SJCRH30 (cell line): ENCODE data around the gene PSEN2. TPM values are rescaled to one million over a fixed set of nuclear protein-coding genes. Genes with fewer than 3 reads are reported as not detected.
"Not testable (repeated sequence)": the region's sequence is repeated elsewhere in the genome, so short reads cannot be mapped to it uniquely, and the experiment has no call there.

ENCODE experiments used
- DNase-seq, 2 experiments: peaks; one replicate each; pipeline ENCODE4 v3.0.0-alpha.2; 2015 to 2020
- H3K27ac ChIP-seq: fragments of 250-450 bp; sonication (Bioruptor Pico); 2 replicates; pipeline ENCODE4 v1.5.1; 2020; ENCODE audit warnings: mild to moderate bottlenecking, moderate library complexity
- H3K27me3 ChIP-seq: fragments of 250-450 bp; sonication (Bioruptor Pico); 2 replicates; pipeline ENCODE4 v1.5.1; 2020; ENCODE audit warnings: mild to moderate bottlenecking, moderate library complexity
- H3K36me3 ChIP-seq: fragments of 250-450 bp; sonication (Bioruptor Pico); 2 replicates; pipeline ENCODE4 v1.5.1; 2020; ENCODE audit warnings: mild to moderate bottlenecking, moderate library complexity
- H3K4me1 ChIP-seq: fragments of 250-450 bp; sonication (Bioruptor Pico); 2 replicates; pipeline ENCODE4 v1.5.1; 2020; ENCODE audit warnings: mild to moderate bottlenecking, moderate library complexity
- H3K4me3 ChIP-seq: fragments of 250-450 bp; sonication (Bioruptor Pico); 2 replicates; pipeline ENCODE4 v1.5.1; 2020; ENCODE audit warnings: mild to moderate bottlenecking, moderate library complexity
- H3K9me3 ChIP-seq: fragments of 250-450 bp; sonication (Bioruptor Pico); replicated peaks from 2 replicates; pipeline ENCODE4 v1.5.1; 2020; ENCODE audit warnings: mild to moderate bottlenecking, moderate library complexity
- total RNA-seq: library from RNA; depleted of rRNA; stranded (reverse); fragments of >200 nt; shearing (Covaris generic); gene quantifications from 2 replicates; pipeline ENCODE4 v1.2.3, GENCODE V29; 2014; rRNA removed

Gene PSEN2
- 41.4 and 45.2 TPM in 2 replicates for total RNA-seq

DNA sequence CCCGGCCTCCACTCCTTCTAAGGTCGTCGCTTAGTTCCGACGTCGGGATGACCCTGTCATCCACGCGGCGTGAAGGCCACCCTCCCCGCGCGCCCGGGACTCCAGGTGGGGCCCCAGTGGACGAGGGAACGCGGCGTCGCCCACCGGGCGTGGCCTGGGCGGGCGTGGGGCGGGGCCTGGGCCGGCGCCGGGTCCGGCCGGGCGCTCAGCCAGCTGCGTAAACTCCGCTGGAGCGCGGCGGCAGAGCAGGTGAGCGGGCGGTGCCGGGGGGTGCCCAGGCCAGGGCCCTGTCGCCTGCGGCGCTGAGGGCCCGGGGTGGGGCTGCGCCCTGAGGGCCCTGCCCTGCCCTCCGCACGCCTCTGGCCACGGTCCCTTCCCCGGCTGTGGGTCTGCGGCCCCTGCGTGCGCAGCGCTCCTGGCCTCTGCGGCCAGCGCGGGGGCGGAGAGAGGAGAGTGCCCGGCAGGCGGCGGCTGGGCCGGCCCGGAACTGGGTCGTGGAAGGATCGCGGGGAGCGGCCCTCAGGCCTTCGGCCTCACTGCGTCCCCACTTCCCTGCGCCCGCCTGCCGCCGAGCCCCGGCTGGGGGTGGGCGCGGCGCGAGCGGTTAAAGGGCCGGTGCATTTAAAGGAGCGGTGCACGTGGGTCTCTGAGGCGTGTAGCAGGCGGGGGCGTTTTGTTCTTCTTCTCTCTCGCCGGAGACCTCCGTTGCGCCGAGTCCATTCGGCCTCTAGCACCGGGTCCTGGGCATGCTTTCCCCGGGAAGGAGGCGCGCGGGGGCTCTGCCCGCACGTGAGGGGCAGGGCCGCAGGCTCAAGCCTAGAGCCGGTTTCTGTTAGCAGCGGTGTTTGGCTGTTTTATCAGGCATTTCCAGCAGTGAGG lies at the start of gene PSEN2:
Gene PSEN2, plus strand, starts transcription at position 216 of the 879 bp plus-strand sequence. CDS start 11,292 bp downstream, outside the sequence.
- H3K4me3 ChIP-seq, result peak within 1 kb of the TSS; percentile 80
- peak; percentile 81 to 86 for DNase-seq
- H3K27ac ChIP-seq, result peak within 1 kb of the TSS; percentile 67
- H3K9me3 ChIP-seq, result no peaks in the 10 kb centered on the region
- H3K4me1 ChIP-seq, result peaks cover 25% of the 10 kb centered on the region
- H3K27me3 ChIP-seq, result no peaks in the 10 kb centered on the region
- H3K36me3 ChIP-seq, result no peaks in the 10 kb centered on the region

DNA sequence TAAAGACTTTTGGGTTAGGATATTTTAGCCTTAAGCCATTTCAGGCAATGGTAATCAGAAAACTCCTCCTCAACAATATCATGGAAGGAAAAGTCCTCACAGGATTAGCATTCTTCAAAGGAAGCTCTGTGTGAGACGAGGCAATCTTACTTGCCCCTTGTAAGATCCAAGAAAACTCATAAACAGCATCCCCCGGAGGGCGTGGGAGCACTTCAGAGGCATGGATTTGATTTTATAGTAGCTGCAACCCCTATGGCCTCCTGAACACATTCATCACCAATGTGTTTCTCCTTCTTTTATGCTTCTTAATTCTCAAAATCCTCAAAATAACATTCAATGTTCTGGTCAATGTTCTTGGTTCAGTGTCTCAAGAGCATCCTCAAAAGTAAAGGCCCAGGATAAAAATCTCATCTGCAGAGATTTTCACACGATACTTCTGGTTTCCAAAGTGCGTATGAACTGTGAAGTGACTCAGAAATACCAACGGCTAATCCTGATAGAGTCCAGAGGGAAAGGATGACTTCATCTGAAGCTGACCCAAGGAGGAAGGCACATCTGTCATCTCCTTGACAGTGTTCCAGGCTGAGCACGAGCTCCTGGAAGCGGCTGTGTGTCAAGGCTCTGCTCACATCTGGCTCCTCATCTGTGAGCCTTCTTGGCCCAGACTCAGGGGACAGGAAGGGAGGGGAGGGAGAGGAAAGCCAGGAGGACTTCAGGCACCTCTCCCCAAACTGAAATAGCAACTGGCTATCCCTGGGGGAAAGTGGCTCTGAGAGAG lies 49.3 kb upstream of the PSEN2 start:
- H3K27me3 ChIP-seq, result no peaks in the 10 kb centered on the region
- H3K27ac ChIP-seq, result peak overlapping the region; percentile 94
- DNase-seq, result peak; percentile 82 to 90
- H3K4me3 ChIP-seq, result no peak overlapping the region
- no peaks in the 10 kb centered on the region for H3K36me3 ChIP-seq
- peaks cover 30% of the 10 kb centered on the region for H3K4me1 ChIP-seq
- no peaks in the 10 kb centered on the region; the same call in 1 of the 2 replicates for H3K9me3 ChIP-seq

GRCh38 chr1:226821719-226822085 lies 48.7 kb upstream of the PSEN2 start:
- Histone ChIP-seq H3K9me3 (no peaks in the 10 kb centered on the region; the same call in 1 of the 2 replicates), H3K4me1 (peaks cover 31% of the 10 kb centered on the region), H3K27me3 (no peaks in the 10 kb centered on the region), H3K36me3 (no peaks in the 10 kb centered on the region), H3K4me3 (no peak overlapping the region), H3K27ac (peak overlapping the region; percentile 94)
- peak; percentile 66 to 87 for DNase-seq

DNA sequence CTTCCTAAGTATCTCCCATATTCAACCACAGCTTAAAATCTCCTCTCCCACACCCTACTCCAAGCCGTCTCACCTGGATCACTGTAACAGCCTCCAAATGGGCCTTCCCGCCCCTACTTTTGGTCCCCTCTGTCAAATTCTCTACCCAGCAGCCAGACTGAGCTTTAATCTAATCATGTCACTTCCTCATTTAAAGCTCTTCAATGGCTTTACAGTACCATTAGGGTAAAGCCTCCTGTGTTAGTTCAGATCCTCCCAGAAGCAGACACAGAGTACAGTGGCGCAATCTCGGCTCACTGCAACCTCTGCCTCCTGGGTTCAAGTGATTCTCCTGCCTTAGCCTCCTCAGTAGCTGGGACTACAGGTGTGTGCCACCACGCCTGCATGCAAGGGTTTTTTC lies 46.8 kb upstream of the PSEN2 start:
- Histone ChIP-seq H3K4me3 (no peak overlapping the region), H3K9me3 (no peaks in the 10 kb centered on the region), H3K36me3 (no peaks in the 10 kb centered on the region), H3K4me1 (peaks cover 44% of the 10 kb centered on the region), H3K27ac (no peak overlapping the region), H3K27me3 (no peaks in the 10 kb centered on the region)
- DNase-seq, result no peak

DNA sequence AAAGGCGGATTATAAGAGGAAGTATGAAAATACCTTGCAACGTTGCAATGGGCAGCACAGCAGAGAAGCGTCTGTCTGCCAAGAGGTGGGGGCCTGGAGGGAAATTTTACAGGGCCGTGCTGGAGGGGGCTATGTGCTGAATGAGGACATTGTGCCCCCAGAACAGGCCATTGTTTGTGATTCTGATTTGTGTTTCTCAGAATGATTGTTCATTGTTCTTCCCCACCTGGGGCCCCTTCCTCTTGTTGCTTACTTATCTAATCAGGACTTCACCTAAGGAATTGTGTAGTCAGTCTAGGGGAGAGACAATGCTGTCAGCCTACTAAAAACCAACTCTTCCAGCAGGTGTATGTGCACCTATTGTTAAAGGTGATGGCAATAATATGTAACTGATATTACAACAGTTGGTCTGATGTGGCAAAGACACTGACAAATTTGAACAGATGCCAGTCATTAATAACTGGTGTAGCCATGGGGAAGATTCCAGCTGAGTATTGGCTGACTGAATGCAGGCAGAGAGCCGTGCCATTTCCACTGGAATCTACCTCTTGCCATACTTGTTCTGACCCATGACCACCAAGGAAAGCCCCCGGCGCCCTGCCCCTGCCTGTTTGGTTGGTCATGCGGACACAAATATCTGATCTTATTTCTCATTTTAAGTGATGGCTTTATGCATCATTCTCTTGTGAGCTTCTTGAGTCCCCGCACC lies 45.2 kb upstream of the PSEN2 start:
- H3K4me1 ChIP-seq, result peaks cover 42% of the 10 kb centered on the region
- DNase-seq, result peak in 1 of 2 experiments; percentile 45
- H3K27me3 ChIP-seq, result no peaks in the 10 kb centered on the region

GRCh38 chr1:226825746-226826100 lies 44.7 kb upstream of the PSEN2 start:
- Histone ChIP-seq H3K27me3 (no peaks in the 10 kb centered on the region), H3K9me3 (no peaks in the 10 kb centered on the region), H3K36me3 (no peaks in the 10 kb centered on the region), H3K27ac (no peak overlapping the region), H3K4me3 (no peak overlapping the region), H3K4me1 (peaks cover 36% of the 10 kb centered on the region)
- no peak for DNase-seq

More for the DNA sequence above, 45.2 kb upstream of the PSEN2 start:
- Histone ChIP-seq H3K27ac (no peak overlapping the region), H3K9me3 (no peaks in the 10 kb centered on the region), H3K4me3 (no peak overlapping the region), H3K36me3 (no peaks in the 10 kb centered on the region)

- Histone ChIP-seq H3K27ac (peak overlapping the region; percentile 88), H3K36me3 (no peaks in the 10 kb centered on the region), H3K4me1 (peaks cover 27% of the 10 kb centered on the region), H3K27me3 (no peaks in the 10 kb centered on the region), H3K9me3 (no peaks in the 10 kb centered on the region), H3K4me3 (no peak overlapping the region)
- peak; percentile 19 to 36 for DNase-seq
Measured at GRCh38 chr1:226826479-226827261, 43.7 kb upstream of the PSEN2 start.

- H3K4me3 ChIP-seq, result peak overlapping the region; percentile 53
- H3K27ac ChIP-seq, result peak overlapping the region; percentile 88
- H3K27me3 ChIP-seq, result no peaks in the 10 kb centered on the region
- H3K9me3 ChIP-seq, result no peaks in the 10 kb centered on the region
- peaks cover 21% of the 10 kb centered on the region for H3K4me1 ChIP-seq
- peak; percentile 87 for DNase-seq
- H3K36me3 ChIP-seq, result no peaks in the 10 kb centered on the region
Measured at GRCh38 chr1:226827458-226827857, 43.0 kb upstream of the PSEN2 start.

DNA sequence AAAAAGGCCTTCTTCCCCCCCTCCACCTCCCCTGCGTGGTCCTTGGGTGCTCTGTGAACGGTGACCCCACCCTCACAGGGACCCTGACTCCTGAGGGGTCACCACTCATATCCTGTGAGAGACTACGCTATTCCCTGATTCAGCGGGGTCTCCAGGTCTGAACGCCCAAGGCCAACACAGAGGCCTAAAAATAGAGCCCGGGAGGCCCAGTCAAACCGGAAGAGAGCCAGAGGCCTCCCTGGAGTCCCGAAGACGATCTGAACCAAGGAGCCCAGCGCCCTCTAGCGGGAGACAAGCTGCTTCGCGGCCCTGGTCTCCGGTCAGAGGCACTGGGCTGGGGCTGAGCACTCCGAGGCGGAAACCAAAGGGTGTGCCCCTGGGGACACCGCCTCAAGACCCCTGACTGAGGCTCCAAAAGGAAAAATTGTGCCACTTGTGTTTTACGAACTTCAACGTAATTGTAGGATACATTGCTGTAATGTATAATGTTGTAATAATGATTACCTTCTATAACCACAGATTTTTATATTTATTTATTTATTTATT lies 42.4 kb upstream of the PSEN2 start:
- H3K4me3 ChIP-seq, result peak overlapping the region; percentile 53
- no peaks in the 10 kb centered on the region for H3K27me3 ChIP-seq
- H3K9me3 ChIP-seq, result no peaks in the 10 kb centered on the region; the same call in 1 of the 2 replicates
- H3K4me1 ChIP-seq, result peaks cover 21% of the 10 kb centered on the region
- DNase-seq, result peak; percentile 98 to 100
- H3K27ac ChIP-seq, result peak overlapping the region; percentile 88
- H3K36me3 ChIP-seq, result no peaks in the 10 kb centered on the region; the same call in 1 of the 2 replicates

DNA sequence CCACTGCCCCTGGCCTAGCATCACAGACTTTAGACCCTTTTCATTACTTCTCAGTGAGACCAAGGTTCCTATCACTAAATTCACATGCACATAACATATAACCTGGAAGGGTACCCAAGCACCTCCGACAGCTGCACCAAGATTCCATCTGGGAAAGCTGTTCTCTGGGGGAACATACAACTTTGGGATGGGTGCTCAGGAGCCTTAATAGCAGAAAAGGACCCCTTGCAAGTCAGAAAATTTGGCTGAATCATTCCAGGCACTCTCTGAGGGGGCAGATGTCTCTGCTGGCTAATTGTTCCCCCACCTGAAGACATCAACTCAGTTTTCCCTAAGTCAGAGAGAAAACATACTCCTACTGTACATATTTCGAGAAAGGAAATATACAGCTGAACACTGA lies 41.3 kb upstream of the PSEN2 start:
- H3K27me3 ChIP-seq, result no peaks in the 10 kb centered on the region
- H3K4me1 ChIP-seq, result peaks cover 21% of the 10 kb centered on the region
- no peaks in the 10 kb centered on the region; the same call in 1 of the 2 replicates for H3K36me3 ChIP-seq
- no peaks in the 10 kb centered on the region; the same call in 1 of the 2 replicates for H3K9me3 ChIP-seq
- no peak overlapping the region for H3K4me3 ChIP-seq
- H3K27ac ChIP-seq, result no peak overlapping the region
- no peak for DNase-seq

GRCh38 chr1:226831953-226832352 lies 38.5 kb upstream of the PSEN2 start:
- peaks cover 11% of the 10 kb centered on the region for H3K4me1 ChIP-seq
- H3K4me3 ChIP-seq, result no peak overlapping the region
- no peaks in the 10 kb centered on the region; the same call in 1 of the 2 replicates for H3K9me3 ChIP-seq
- no peaks in the 10 kb centered on the region for H3K27me3 ChIP-seq
- no peak overlapping the region for H3K27ac ChIP-seq
- no peaks in the 10 kb centered on the region; the same call in 1 of the 2 replicates for H3K36me3 ChIP-seq
- DNase-seq, result no peak

- Histone ChIP-seq H3K9me3 (no peaks in the 10 kb centered on the region; the same call in 1 of the 2 replicates), H3K27me3 (no peaks in the 10 kb centered on the region), H3K4me1 (peaks cover 4% of the 10 kb centered on the region; the same call in 1 of the 2 replicates), H3K36me3 (no peaks in the 10 kb centered on the region; the same call in 1 of the 2 replicates), H3K4me3 (no peak overlapping the region), H3K27ac (no peak overlapping the region)
- no peak for DNase-seq
Measured at GRCh38 chr1:226832613-226833012, 37.8 kb upstream of the PSEN2 start.

- not testable (repeated sequence) for H3K27me3 ChIP-seq, H3K4me1 ChIP-seq, H3K9me3 ChIP-seq, H3K27ac ChIP-seq, H3K4me3 ChIP-seq, DNase-seq, H3K36me3 ChIP-seq
Measured at GRCh38 chr1:226834179-226834578, 36.2 kb upstream of the PSEN2 start.
